Measurements from ENCODE around the gene GPANK1. TPM values are rescaled to one million over a fixed set of nuclear protein-coding genes. Genes with fewer than 3 reads are reported as not detected.

Gene GPANK1
- total and polyA plus RNA-seq, 10 donors = 12.4 to 21.3 (median 17.4) TPM

DNA sequence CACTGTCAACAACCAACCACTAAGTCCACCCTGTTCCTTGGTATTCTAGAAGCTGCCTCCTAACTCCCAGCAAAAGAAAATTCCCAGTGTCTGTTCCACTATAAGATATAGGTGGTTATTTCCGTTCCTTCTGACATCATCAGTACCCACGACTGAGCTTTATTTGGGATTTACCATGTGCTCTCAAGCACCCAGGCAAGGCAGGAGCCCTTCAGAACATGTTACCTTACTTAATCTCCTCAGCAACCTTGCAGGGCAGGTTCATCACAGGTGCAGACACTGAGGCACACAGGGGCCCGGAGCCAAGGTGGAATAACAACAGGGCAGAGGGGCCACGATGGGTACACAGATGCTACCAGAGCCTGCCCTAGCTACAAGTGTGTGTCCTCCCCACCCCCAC is 27.6 kb upstream of the GPANK1 start:
- intact Hi-C loops (cut with DNase I; ENCODE audit: low total_unique reads) = no loop called here
- Histone ChIP-seq H3K36me3 (peaks cover 0 to 100% (median 98%) of the 10 kb centered on the region in 6 donors), H3K9me3 (no peaks in the 10 kb centered on the region), H3K27ac (no peak overlapping the region), H3K27me3 (replicated peaks in 1 of 7) (no peaks in the 10 kb centered on the region), H3K4me3 (no peak overlapping the region), H3K4me1 (peaks cover 0 to 17% (median 10%) of the 10 kb centered on the region in 6 donors)
- no peak for TF ChIP-seq POLR2AphosphoS5 (IDR thresholded peaks at IDR 0.05)
- no peak for TF ChIP-seq POLR2A (IDR thresholded peaks at IDR 0.05)
- no peak for TF ChIP-seq CTCF (IDR thresholded peaks at IDR 0.05 in 8 of 11, conservative IDR thresholded peaks at IDR 0.05 in 3 of 11)
- no peak for DNase-seq
- 87 to 97% (median 92%) methylated on average over 4 of the region's 4 CpGs for WGBS, 5 donors

DNA sequence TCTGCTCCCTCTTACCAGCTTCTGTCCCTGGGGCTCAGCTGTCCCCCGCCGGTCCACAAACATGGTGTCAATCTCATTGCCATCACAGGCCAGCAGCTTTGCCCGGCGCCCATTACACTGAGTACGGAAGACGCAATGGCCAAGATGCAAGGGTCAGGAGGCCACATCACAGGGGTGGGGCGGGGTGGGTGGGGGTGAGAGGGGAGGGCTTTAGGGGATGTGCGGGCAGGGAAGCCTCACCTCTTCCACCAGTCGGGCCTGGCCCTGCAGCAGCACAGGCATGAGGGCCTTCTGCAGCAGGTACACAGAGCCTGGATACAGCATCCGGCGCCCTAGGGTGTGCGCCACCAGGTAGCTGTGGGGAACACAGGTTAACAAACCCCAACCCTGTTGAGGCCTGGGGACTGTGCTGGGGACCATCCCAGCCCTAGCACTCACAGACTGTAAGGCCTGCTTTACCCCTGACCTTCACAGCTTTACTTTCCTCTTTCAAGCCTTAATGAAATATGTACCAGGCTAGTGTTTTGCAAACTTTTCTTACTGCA is 26.8 kb upstream of the GPANK1 start:
- TF ChIP-seq CTCF (IDR thresholded peaks at IDR 0.05 in 8 of 11, conservative IDR thresholded peaks at IDR 0.05 in 3 of 11) (no peak), POLR2A (IDR thresholded peaks at IDR 0.05) (no peak), POLR2AphosphoS5 (IDR thresholded peaks at IDR 0.05) (no peak)
- intact Hi-C loops (cut with DNase I; ENCODE audit: low total_unique reads) = no loop called here
- peaks cover 0 to 100% (median 99%) of the 10 kb centered on the region in 6 donors for H3K36me3 ChIP-seq
- no peaks in the 10 kb centered on the region for H3K9me3 ChIP-seq
- no peak overlapping the region for H3K4me3 ChIP-seq
- DNase-seq = no peak
- no peaks in the 10 kb centered on the region for H3K27me3 ChIP-seq (replicated peaks in 1 of 7)
- H3K27ac ChIP-seq = no peak overlapping the region
- peaks cover 0 to 14% (median 9%) of the 10 kb centered on the region in 6 donors for H3K4me1 ChIP-seq
- WGBS, 5 donors = 91 to 97% (median 96%) methylated on average over 8 to 12 of the region's 12 CpGs

DNA sequence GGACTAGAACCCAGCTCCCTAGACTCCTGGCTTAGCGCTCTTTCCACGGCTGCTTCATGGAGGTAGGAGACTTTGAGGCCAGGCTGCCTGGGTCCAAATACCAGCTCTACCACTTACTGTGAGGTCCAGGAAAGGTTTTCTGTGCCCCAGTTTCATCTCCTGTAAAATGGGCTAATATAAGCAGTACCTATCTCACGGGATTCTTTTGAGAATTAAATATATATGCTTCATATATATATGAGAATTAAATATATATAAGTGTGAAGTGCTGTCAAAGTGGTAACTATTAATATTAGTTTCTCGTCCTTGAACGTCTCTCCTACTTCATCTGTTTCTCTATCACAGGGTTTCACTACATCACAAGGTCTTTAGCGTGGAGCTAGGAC is 26.3 kb upstream of the GPANK1 start:
- intact Hi-C loops (cut with DNase I; ENCODE audit: low total_unique reads) = no loop called here
- Histone ChIP-seq H3K4me3 (no peak overlapping the region), H3K4me1 (peaks cover 0 to 14% (median 9%) of the 10 kb centered on the region in 6 donors), H3K27ac (no peak overlapping the region), H3K36me3 (peaks cover 0 to 100% (median 99%) of the 10 kb centered on the region in 6 donors), H3K27me3 (replicated peaks in 1 of 7) (no peaks in the 10 kb centered on the region), H3K9me3 (no peaks in the 10 kb centered on the region)
- WGBS, 5 donors = 90 to 97% (median 96%) methylated on average over 6 of the region's 6 CpGs
- TF ChIP-seq POLR2A (IDR thresholded peaks at IDR 0.05) = no peak
- TF ChIP-seq POLR2AphosphoS5 (IDR thresholded peaks at IDR 0.05) = no peak
- no peak for TF ChIP-seq CTCF (IDR thresholded peaks at IDR 0.05 in 8 of 11, conservative IDR thresholded peaks at IDR 0.05 in 3 of 11)
- no peak for DNase-seq

GRCh38 chr6:31690231-31691077 is 25.7 kb upstream of the GPANK1 start:
- DNase-seq = no peak
- Histone ChIP-seq H3K27ac (peak overlapping the region in 2 of 8 donors; percentile 28 to 53), H3K4me3 (no peak overlapping the region), H3K27me3 (replicated peaks in 1 of 7) (no peaks in the 10 kb centered on the region), H3K4me1 (peaks cover 0 to 14% (median 9%) of the 10 kb centered on the region in 6 donors), H3K36me3 (peaks cover 0 to 100% (median 96%) of the 10 kb centered on the region in 6 donors), H3K9me3 (no peaks in the 10 kb centered on the region)
- WGBS, 5 donors = 69 to 90% (median 82%) methylated on average over 10 of the region's 10 CpGs
- intact Hi-C loops (cut with DNase I; ENCODE audit: low total_unique reads) = no loop called here
- TF ChIP-seq POLR2A (IDR thresholded peaks at IDR 0.05) (no peak), POLR2AphosphoS5 (IDR thresholded peaks at IDR 0.05) (no peak), CTCF (IDR thresholded peaks at IDR 0.05 in 8 of 11, conservative IDR thresholded peaks at IDR 0.05 in 3 of 11) (no peak)

All from spleen (tissue), 11 donors.